ENCODE measurements around the gene CFAP20DC.
"Not testable (repeated sequence)": the region's sequence is repeated elsewhere in the genome, so short reads cannot be mapped to it uniquely, and the experiment has no call there.

CFAP20DC gene

DNA sequence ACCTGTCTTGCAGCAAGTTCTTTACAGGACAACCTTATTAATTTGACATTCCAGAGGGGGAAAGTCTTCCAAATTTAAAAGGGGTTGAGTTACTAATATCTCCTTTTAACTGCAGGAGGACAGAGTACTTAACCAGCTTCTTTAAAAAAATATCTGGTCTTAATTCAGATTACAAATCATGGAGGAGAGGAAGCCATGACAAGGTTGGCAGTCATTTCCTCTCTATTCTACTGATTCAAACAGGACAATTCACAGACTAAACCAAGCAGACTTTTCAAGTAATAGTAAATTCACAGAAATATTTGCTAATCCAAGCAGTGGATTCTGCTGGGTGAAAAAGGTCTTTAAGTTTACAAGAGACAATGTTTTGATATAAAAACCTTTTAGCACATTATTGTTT, 185.3 kb downstream of the CFAP20DC start:
- no peak overlapping the region for H3K9ac ChIP-seq (ENCODE audit: low read depth, low read length)
- H3K9me3 ChIP-seq (ENCODE audit: control insufficient read depth, insufficient read depth, low read length): no peaks in the 10 kb centered on the region

DNA sequence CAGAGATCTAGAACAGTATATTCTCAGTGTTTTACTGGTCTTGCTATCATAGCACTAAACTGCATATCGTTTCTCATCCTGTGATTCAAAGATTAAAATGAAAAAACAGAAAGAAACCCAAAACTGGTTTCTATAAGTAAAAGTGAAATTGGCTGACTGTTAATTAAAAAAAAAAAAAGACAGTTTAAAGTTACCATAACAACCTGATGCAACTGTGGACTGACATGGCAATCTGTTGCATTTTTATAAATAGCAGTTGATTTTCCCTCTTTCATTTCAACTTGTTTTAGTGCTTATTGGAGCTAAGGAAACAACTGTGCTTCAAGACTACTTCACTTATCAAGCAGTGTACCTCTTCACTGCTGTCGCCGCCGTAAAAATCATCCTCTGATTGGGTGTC, 186.6 kb downstream of the CFAP20DC start:
- Histone ChIP-seq H3K4me3 (ENCODE audit: low read depth, low read length) (no peak overlapping the region), H3K36me3 (ENCODE audit: control insufficient read depth, insufficient read depth, low read length) (no peaks in the 10 kb centered on the region), H3K27me3 (ENCODE audit: control insufficient read depth, insufficient read depth, low read length) (no peaks in the 10 kb centered on the region), H3K9me3 (ENCODE audit: control insufficient read depth, insufficient read depth, low read length) (no peaks in the 10 kb centered on the region), H3K9ac (ENCODE audit: low read depth, low read length) (no peak overlapping the region), H3K4me1 (ENCODE audit: control insufficient read depth, insufficient read depth, low read length) (peaks cover 13% of the 10 kb centered on the region)

More for the DNA sequence above, 185.3 kb downstream of the CFAP20DC start:
- Histone ChIP-seq H3K27me3 (ENCODE audit: control insufficient read depth, insufficient read depth, low read length) (no peaks in the 10 kb centered on the region), H3K4me1 (ENCODE audit: control insufficient read depth, insufficient read depth, low read length) (peaks cover 13% of the 10 kb centered on the region), H3K4me3 (ENCODE audit: low read depth, low read length) (no peak overlapping the region), H3K36me3 (ENCODE audit: control insufficient read depth, insufficient read depth, low read length) (no peaks in the 10 kb centered on the region)

DNA sequence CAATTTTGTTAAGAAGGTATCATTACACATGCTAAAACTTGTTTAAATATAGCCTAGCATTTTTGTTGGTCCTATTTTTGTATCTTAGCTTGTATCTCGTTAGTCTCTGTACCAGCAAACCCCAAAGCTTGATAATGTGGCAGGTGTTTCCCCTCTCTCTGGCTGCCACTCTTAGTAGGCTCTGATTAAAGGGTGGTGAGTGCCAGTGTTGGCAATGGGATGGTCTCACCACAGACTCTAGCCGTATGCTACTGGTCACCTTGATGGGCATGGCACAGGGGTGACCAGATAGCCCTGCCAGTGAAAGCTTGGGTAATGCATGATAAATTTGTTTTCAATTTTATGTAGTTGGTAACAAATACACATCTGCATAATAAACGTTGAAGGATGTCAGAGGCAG, 188.3 kb downstream of the CFAP20DC start:
- no peak overlapping the region for H3K9ac ChIP-seq (ENCODE audit: low read depth, low read length)
- H3K4me3 ChIP-seq (ENCODE audit: low read depth, low read length): no peak overlapping the region
- no peaks in the 10 kb centered on the region for H3K27me3 ChIP-seq (ENCODE audit: control insufficient read depth, insufficient read depth, low read length)
- H3K9me3 ChIP-seq (ENCODE audit: control insufficient read depth, insufficient read depth, low read length): no peaks in the 10 kb centered on the region
- H3K36me3 ChIP-seq (ENCODE audit: control insufficient read depth, insufficient read depth, low read length): no peaks in the 10 kb centered on the region
- peaks cover 8% of the 10 kb centered on the region for H3K4me1 ChIP-seq (ENCODE audit: control insufficient read depth, insufficient read depth, low read length)

DNA sequence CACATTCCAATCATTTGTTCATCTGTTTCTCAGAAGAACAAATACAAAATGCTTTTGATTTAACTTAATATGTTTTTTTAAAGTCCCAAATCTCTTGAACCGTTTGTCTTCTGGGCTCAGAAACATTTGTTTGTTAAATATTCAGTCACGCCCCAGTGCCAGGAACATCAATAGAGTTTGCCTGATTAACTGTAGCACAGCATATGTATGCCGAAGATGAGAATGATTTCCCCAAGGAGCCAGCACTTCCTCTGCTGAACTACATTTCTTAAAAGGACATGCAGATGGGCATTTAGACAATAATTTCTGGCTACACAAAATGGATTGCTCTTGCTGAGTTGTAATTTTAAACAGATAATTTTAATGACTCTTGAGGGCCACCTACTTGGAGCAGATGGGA, 191.7 kb downstream of the CFAP20DC start:
- Histone ChIP-seq H3K4me3 (ENCODE audit: low read depth, low read length) (no peak overlapping the region), H3K9me3 (ENCODE audit: control insufficient read depth, insufficient read depth, low read length) (no peaks in the 10 kb centered on the region), H3K9ac (ENCODE audit: low read depth, low read length) (no peak overlapping the region), H3K4me1 (ENCODE audit: control insufficient read depth, insufficient read depth, low read length) (no peaks in the 10 kb centered on the region), H3K27me3 (ENCODE audit: control insufficient read depth, insufficient read depth, low read length) (no peaks in the 10 kb centered on the region), H3K36me3 (ENCODE audit: control insufficient read depth, insufficient read depth, low read length) (no peaks in the 10 kb centered on the region)

DNA sequence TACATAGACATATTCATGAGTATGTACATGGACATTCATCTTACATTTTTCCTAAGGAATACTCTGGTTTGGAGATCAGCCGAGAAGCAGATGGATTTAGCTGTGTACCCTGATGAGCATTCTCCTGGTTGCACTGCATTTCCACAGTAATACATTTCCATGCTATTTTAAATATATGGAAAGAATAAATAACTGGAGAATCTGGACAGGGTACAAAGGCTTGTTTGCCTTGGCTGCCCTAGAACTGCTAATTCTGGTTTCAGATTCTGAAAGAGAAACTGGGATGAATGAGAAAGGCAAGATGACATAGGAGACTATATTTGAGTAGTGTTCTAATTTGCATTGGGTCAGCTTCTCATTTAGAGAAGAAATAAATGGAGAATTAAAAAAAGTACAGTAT, 192.4 kb downstream of the CFAP20DC start:
- H3K9me3 ChIP-seq (ENCODE audit: control insufficient read depth, insufficient read depth, low read length): no peaks in the 10 kb centered on the region
- H3K36me3 ChIP-seq (ENCODE audit: control insufficient read depth, insufficient read depth, low read length): no peaks in the 10 kb centered on the region
- H3K9ac ChIP-seq (ENCODE audit: low read depth, low read length): no peak overlapping the region
- H3K4me1 ChIP-seq (ENCODE audit: control insufficient read depth, insufficient read depth, low read length): no peaks in the 10 kb centered on the region
- no peak overlapping the region for H3K4me3 ChIP-seq (ENCODE audit: low read depth, low read length)
- no peaks in the 10 kb centered on the region for H3K27me3 ChIP-seq (ENCODE audit: control insufficient read depth, insufficient read depth, low read length)

DNA sequence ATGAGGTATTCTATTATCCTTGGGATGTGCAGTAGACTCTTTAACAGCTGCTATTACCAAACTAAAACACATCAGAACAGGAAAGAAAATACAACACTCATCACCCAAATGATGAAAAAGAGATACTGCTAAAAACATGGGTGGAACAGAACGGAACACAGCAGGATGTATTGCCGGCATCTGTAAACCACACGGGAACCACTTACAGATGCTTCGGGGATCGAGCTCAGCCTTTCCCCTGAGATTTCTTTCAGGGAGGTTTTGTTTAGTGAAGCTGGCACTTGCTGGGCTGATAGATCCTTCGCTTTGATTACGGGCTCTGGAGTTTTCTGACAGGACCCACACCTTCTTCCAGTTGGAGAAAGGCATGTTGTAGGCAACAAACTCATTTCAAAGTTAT, 201.0 kb downstream of the CFAP20DC start:
- H3K4me3 ChIP-seq (ENCODE audit: low read depth, low read length): no peak overlapping the region
- H3K27me3 ChIP-seq (ENCODE audit: control insufficient read depth, insufficient read depth, low read length): no peaks in the 10 kb centered on the region
- no peaks in the 10 kb centered on the region for H3K36me3 ChIP-seq (ENCODE audit: control insufficient read depth, insufficient read depth, low read length)
- no peaks in the 10 kb centered on the region for H3K9me3 ChIP-seq (ENCODE audit: control insufficient read depth, insufficient read depth, low read length)
- H3K9ac ChIP-seq (ENCODE audit: low read depth, low read length): no peak overlapping the region
- H3K4me1 ChIP-seq (ENCODE audit: control insufficient read depth, insufficient read depth, low read length): no peaks in the 10 kb centered on the region

DNA sequence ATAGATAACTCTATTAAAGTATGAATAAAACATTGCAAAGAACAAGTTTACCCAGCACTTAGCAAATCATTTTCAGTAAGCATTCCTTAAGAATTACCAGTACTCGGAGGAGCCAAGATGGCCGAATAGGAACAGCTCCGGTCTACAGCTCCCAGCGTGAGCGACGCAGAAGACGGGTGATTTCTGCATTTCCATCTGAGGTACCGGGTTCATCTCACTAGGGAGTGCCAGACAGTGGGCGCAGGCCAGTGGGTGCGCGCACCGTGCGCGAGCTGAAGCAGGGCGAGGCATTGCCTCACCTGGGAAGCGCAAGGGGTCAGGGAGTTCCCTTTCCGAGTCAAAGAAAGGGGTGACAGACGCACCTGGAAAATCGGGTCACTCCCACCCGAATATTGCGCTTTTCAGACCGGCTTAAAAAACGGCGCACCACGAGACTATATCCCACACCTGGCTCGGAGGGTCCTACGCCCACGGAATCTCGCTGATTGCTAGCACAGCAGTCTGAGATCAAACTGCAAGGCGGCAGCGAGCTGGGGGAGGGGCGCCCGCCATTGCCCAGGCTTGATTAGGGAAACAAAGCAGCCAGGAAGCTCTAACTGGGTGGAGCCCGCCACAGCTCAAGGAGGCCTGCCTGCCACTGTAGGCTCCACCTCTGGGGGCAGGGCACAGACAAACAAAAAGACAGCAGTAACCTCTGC, 207.6 kb downstream of the CFAP20DC start:
- peak overlapping the region; percentile 56 for H3K4me3 ChIP-seq (ENCODE audit: low read depth, low read length)
- not testable (repeated sequence) for H3K9me3 ChIP-seq (ENCODE audit: control insufficient read depth, insufficient read depth, low read length)

DNA sequence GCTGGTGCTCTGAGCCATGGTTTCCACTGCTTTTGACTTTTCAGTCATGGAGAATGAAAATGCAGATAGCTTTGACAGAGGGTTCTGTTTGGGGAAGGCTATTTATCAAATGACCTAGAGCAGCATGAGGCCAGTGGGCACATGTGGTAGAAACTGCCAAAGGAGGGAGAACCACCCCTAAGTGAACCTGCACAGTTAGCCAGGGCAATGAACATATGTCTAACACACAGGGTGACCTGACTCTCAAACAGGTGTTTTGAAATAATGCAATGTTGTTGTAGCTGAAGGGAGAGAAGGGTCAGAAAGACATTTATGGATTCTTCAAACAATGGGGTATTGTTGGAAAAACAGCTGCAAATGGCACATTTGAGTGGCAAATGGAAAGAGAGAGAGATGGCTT, 208.9 kb downstream of the CFAP20DC start:
- H3K4me1 ChIP-seq (ENCODE audit: control insufficient read depth, insufficient read depth, low read length): no peaks in the 10 kb centered on the region
- H3K27me3 ChIP-seq (ENCODE audit: control insufficient read depth, insufficient read depth, low read length): no peaks in the 10 kb centered on the region
- H3K4me3 ChIP-seq (ENCODE audit: low read depth, low read length): peak overlapping the region; percentile 11

More for the DNA sequence above, 207.6 kb downstream of the CFAP20DC start:
- peak overlapping the region; percentile 32 for H3K9ac ChIP-seq (ENCODE audit: low read depth, low read length)
- not testable (repeated sequence) for H3K36me3 ChIP-seq (ENCODE audit: control insufficient read depth, insufficient read depth, low read length); H3K27me3 ChIP-seq (ENCODE audit: control insufficient read depth, insufficient read depth, low read length); H3K4me1 ChIP-seq (ENCODE audit: control insufficient read depth, insufficient read depth, low read length)

DNA sequence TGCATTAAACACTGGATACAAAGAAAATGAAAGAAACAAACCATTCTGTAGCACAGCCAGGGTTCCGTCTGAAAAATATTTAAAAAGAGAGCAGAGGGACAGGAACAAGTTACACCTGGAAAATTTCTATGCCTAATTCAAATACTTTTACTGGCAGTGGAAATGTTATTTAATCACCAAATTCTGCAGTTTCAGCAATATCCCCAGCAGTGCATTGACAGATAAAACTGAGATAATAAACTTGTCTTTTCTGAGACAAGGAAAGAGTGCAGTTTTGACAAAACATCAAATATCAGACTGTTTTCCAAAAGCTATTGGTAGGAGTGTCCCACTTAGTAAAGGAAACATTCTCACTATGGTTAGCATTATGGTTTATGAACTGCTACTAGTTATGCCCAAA, 209.9 kb downstream of the CFAP20DC start:
- no peaks in the 10 kb centered on the region for H3K4me1 ChIP-seq (ENCODE audit: control insufficient read depth, insufficient read depth, low read length)
- H3K9ac ChIP-seq (ENCODE audit: low read depth, low read length): no peak overlapping the region

More for the DNA sequence above, 208.9 kb downstream of the CFAP20DC start:
- Histone ChIP-seq H3K9ac (ENCODE audit: low read depth, low read length) (no peak overlapping the region), H3K9me3 (ENCODE audit: control insufficient read depth, insufficient read depth, low read length) (no peaks in the 10 kb centered on the region), H3K36me3 (ENCODE audit: control insufficient read depth, insufficient read depth, low read length) (no peaks in the 10 kb centered on the region)

DNA sequence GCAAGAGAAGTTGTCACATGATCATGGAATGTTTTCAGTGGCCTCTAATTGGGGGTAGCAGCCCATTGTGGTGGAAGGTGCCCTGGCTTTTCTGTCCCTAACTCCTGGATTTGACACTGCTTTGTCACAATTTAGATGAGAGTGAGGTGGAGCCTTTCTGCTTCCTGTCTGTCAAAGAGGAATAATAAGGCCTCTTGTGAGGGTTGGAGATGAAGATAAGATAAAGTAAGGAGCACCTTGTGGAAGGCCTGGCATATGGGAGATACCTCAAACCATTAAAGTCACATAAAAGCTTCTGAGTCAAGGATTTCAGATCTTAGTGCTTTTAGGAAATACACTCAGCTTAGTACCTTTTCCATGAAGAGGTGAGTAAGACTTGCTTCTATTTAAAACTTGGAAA, 210.6 kb downstream of the CFAP20DC start:
- Histone ChIP-seq H3K27me3 (ENCODE audit: control insufficient read depth, insufficient read depth, low read length) (no peaks in the 10 kb centered on the region), H3K36me3 (ENCODE audit: control insufficient read depth, insufficient read depth, low read length) (no peaks in the 10 kb centered on the region), H3K4me1 (ENCODE audit: control insufficient read depth, insufficient read depth, low read length) (no peaks in the 10 kb centered on the region), H3K9me3 (ENCODE audit: control insufficient read depth, insufficient read depth, low read length) (no peaks in the 10 kb centered on the region), H3K9ac (ENCODE audit: low read depth, low read length) (no peak overlapping the region), H3K4me3 (ENCODE audit: low read depth, low read length) (no peak overlapping the region)

More for the DNA sequence above, 209.9 kb downstream of the CFAP20DC start:
- H3K36me3 ChIP-seq (ENCODE audit: control insufficient read depth, insufficient read depth, low read length): no peaks in the 10 kb centered on the region
- H3K27me3 ChIP-seq (ENCODE audit: control insufficient read depth, insufficient read depth, low read length): no peaks in the 10 kb centered on the region
- H3K9me3 ChIP-seq (ENCODE audit: control insufficient read depth, insufficient read depth, low read length): no peaks in the 10 kb centered on the region
- H3K4me3 ChIP-seq (ENCODE audit: low read depth, low read length): no peak overlapping the region

DNA sequence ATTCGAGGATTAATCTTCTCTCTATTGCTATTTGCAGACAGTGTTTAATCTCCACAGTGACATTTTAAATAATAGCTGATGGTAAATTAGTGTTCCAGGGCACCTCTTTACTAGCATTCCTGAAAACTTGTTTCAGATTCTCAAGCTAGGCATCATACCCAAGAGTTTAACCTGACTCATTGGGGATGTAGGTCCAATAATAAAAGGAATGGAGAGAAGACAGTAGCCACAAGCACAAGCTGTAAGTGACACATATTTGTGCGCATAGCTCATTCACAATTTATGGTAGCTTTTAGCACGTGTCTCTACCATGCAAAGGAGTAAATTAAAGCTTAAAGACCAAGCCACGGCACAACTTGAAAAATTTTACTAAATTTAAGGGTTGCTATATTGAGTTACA, 212.0 kb downstream of the CFAP20DC start:
- Histone ChIP-seq H3K9me3 (ENCODE audit: control insufficient read depth, insufficient read depth, low read length) (no peaks in the 10 kb centered on the region), H3K36me3 (ENCODE audit: control insufficient read depth, insufficient read depth, low read length) (no peaks in the 10 kb centered on the region), H3K4me1 (ENCODE audit: control insufficient read depth, insufficient read depth, low read length) (no peaks in the 10 kb centered on the region), H3K4me3 (ENCODE audit: low read depth, low read length) (no peak overlapping the region), H3K27me3 (ENCODE audit: control insufficient read depth, insufficient read depth, low read length) (no peaks in the 10 kb centered on the region), H3K9ac (ENCODE audit: low read depth, low read length) (no peak overlapping the region)

DNA sequence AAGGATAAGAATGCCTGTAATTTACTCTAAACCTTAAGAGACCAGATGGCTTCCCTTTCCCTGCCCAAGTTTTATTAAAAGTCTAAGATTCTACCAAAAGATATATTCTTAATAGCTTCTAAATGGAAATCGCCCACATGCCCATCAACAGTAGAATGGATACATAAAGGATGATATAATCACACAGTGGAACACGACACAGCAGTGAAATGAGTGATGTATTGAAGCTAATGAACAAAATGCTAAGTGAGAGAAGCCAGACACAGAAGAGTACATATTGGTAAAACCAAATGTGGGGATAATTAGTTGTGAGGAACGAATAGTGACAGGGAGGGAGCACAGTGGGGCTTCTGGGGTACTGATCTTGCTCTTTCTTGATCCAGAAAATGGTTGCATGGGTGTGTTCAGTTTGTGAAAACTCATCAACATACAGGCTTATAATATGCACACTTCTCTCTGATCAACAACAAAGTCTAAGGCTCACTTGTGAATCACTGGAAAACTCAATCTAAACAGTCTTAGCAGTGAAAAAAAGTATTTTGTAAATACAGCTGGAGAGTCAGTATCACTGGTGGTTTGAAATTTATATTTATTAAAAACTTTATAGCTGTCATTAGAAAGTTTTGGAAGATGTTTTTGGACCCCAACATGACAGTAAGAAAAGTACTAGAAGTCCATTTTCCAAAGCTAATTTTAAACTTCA, 212.5 kb downstream of the CFAP20DC start:
- Histone ChIP-seq H3K36me3 (ENCODE audit: control insufficient read depth, insufficient read depth, low read length) (no peaks in the 10 kb centered on the region), H3K4me3 (ENCODE audit: low read depth, low read length) (no peak overlapping the region), H3K27me3 (ENCODE audit: control insufficient read depth, insufficient read depth, low read length) (no peaks in the 10 kb centered on the region), H3K9ac (ENCODE audit: low read depth, low read length) (no peak overlapping the region), H3K9me3 (ENCODE audit: control insufficient read depth, insufficient read depth, low read length) (no peaks in the 10 kb centered on the region), H3K4me1 (ENCODE audit: control insufficient read depth, insufficient read depth, low read length) (no peaks in the 10 kb centered on the region)
